MCF 10A (cell line): ENCODE measurements around the gene SLC5A6. TPM values are rescaled to one million over a fixed set of nuclear protein-coding genes. Genes with fewer than 3 reads are reported as not detected.
A peak's percentile ranks its signal among the peaks of the same experiment; 100 is the strongest.

Experiments
- BruUV-seq: library from RNA; stranded (reverse); fragments of 400-500 nt; replicated peaks from 2 replicates; lab custom pipeline; 2021; lab: Mats Ljungman, UMichigan
- CTCF ChIA-PET: fragments of 300-600 bp; sonication (Branson Sonifier 250); formaldehyde crosslinking; extraction: SDS; loops from one replicate; lab custom pipeline; 2021; ENCODE audit warnings: antibody characterized with exemption, inconsistent platforms; lab: Yijun Ruan, JAX
- POLR2A ChIA-PET: fragments of 300-600, 350-650 bp; sonication (Branson Sonifier 250); formaldehyde crosslinking; extraction: SDS; loops from one replicate; lab custom pipeline; 2020; ENCODE audit warnings: antibody characterized with exemption, inconsistent platforms; lab: Yijun Ruan, JAX
- DNase-seq: peaks from one replicate; pipeline ENCODE4 v3.0.0-alpha.2; 2018; ENCODE audit not compliant: unreplicated experiment
- H3K27ac Mint-ChIP-seq: one replicate; pipeline ENCODE4 v1.8.0; 2022; ENCODE audit warnings: mild to moderate bottlenecking, low read depth, mixed read lengths; ENCODE audit not compliant: unreplicated experiment
- H3K27me3 Mint-ChIP-seq: one replicate; pipeline ENCODE4 v1.8.0; 2022; ENCODE audit warnings: mixed read lengths; ENCODE audit not compliant: insufficient read depth, unreplicated experiment
- H3K36me3 Mint-ChIP-seq: one replicate; pipeline ENCODE4 v1.8.0; 2022; ENCODE audit warnings: mild to moderate bottlenecking, moderate library complexity, mixed read lengths; ENCODE audit not compliant: insufficient read depth, unreplicated experiment
- H3K4me1 Mint-ChIP-seq: one replicate; pipeline ENCODE4 v1.8.0; 2022; ENCODE audit warnings: mixed read lengths; ENCODE audit not compliant: insufficient read depth, unreplicated experiment
- H3K4me3 Mint-ChIP-seq: one replicate; pipeline ENCODE4 v1.8.0; 2022; ENCODE audit warnings: mild to moderate bottlenecking, moderate library complexity, mixed read lengths; ENCODE audit not compliant: unreplicated experiment
- H3K9me3 Mint-ChIP-seq: one replicate; pipeline ENCODE4 v1.8.0; 2022; ENCODE audit warnings: mixed read lengths; ENCODE audit not compliant: unreplicated experiment
- CTCF ChIP-seq: fragments of 200-600 bp; IDR thresholded peaks from one replicate; pipeline ENCODE4 v1.8.0; 2022; ENCODE audit warnings: antibody characterized with exemption, mild to moderate bottlenecking; ENCODE audit not compliant: unreplicated experiment
- intact Hi-C: fragments of 100-400 bp; cut with micrococcal nuclease; formaldehyde crosslinking; loops from 2 replicates; pipeline ENCODE4 v1.14.1; 2022
- total RNA-seq: library from RNA; stranded (reverse); gene quantifications from 2 replicates; pipeline ENCODE4 v1.2.3, GENCODE V29; 2022

SLC5A6 gene
- total RNA-seq, 1 experiment from 2014 or later, result 25.9 TPM

GRCh38 chr2:27185331-27186026, 26.6 kb downstream of the SLC5A6 start:
- no peak for DNase-seq
- H3K27me3 Mint-ChIP-seq, result no peaks in the 10 kb centered on the region
- TF ChIP-seq CTCF, result no peak
- intact Hi-C loops, result no loop called here
- no peak overlapping the region for H3K27ac Mint-ChIP-seq
- no TSS peak for BruUV-seq
- no peaks in the 10 kb centered on the region for H3K9me3 Mint-ChIP-seq
- ChIA-PET CTCF (interaction anchor here (0.5 to 5.3 kb wide), 3 partner anchors 15 to 23 kb away, joined by 3 to 27 read pairs (median 4); no protein-coding TSS in a partner anchor), POLR2A (no interaction called here)
- no peaks in the 10 kb centered on the region for H3K36me3 Mint-ChIP-seq
- no peak overlapping the region for H3K4me3 Mint-ChIP-seq
- peaks cover 11% of the 10 kb centered on the region for H3K4me1 Mint-ChIP-seq

- H3K4me3 Mint-ChIP-seq, result no peak overlapping the region
- DNase-seq, result peak; percentile 23
- no peaks in the 10 kb centered on the region for H3K9me3 Mint-ChIP-seq
- POLR2A ChIA-PET, result no interaction called here
- H3K4me1 Mint-ChIP-seq, result peaks cover 11% of the 10 kb centered on the region
- CTCF ChIA-PET, result interaction anchor here (0.6 to 5.3 kb wide), 5 partner anchors 13 to 385 kb away, joined by 3 to 27 read pairs (median 3); no protein-coding TSS in a partner anchor
- intact Hi-C loops, result no loop called here
- no peaks in the 10 kb centered on the region for H3K36me3 Mint-ChIP-seq
- BruUV-seq, result no TSS peak
- H3K27me3 Mint-ChIP-seq, result no peaks in the 10 kb centered on the region
- no peak for TF ChIP-seq CTCF
- no peak overlapping the region for H3K27ac Mint-ChIP-seq
Observed at GRCh38 chr2:27184115-27184514, 28.0 kb downstream of the SLC5A6 start.

GRCh38 chr2:27182346-27182745, 29.7 kb downstream of the SLC5A6 start:
- H3K27ac Mint-ChIP-seq, result no peak overlapping the region
- H3K9me3 Mint-ChIP-seq, result no peaks in the 10 kb centered on the region
- POLR2A ChIA-PET, result no interaction called here
- CTCF ChIA-PET, result interaction anchor here (5.3 kb wide), 1 partner anchor 12 kb away, joined by 27 read pairs; no protein-coding TSS in a partner anchor
- no peaks in the 10 kb centered on the region for H3K36me3 Mint-ChIP-seq
- intact Hi-C loops, result no loop called here
- peak; percentile 8 for DNase-seq
- H3K4me3 Mint-ChIP-seq, result no peak overlapping the region
- no peak for TF ChIP-seq CTCF
- no peaks in the 10 kb centered on the region for H3K27me3 Mint-ChIP-seq
- no TSS peak for BruUV-seq
- peaks cover 11% of the 10 kb centered on the region for H3K4me1 Mint-ChIP-seq

- no peak overlapping the region for H3K4me3 Mint-ChIP-seq
- CTCF ChIA-PET, result interaction anchor here (1.5 kb wide), 1 partner anchor 10 kb away, joined by 7 read pairs; no protein-coding TSS in a partner anchor
- BruUV-seq, result no TSS peak
Observed at GRCh38 chr2:27179344-27180000, 32.6 kb downstream of the SLC5A6 start.

More at GRCh38 chr2:27179344-27180000, 32.6 kb downstream of the SLC5A6 start:
- DNase-seq, result no peak
- POLR2A ChIA-PET, result interaction anchor here (0.6 to 0.7 kb wide), 2 partner anchors 27 to 35 kb away, joined by 3 to 4 read pairs; no protein-coding TSS in a partner anchor
- Mint-ChIP-seq H3K27me3 (no peaks in the 10 kb centered on the region), H3K4me1 (peaks cover 11% of the 10 kb centered on the region), H3K27ac (no peak overlapping the region), H3K9me3 (no peaks in the 10 kb centered on the region), H3K36me3 (no peaks in the 10 kb centered on the region)
- intact Hi-C loops, result no loop called here
- TF ChIP-seq CTCF, result no peak
